Ureter (tissue), 1 donor: Measurements from ENCODE around the gene NUAK2. TPM values are rescaled to one million over a fixed set of nuclear protein-coding genes. Genes with fewer than 3 reads are reported as not detected.

Experiments used
- DNase-seq: peaks from one replicate; pipeline ENCODE4 v3.0.0-alpha.2; 2020; ENCODE audit warnings: low spot score
- total RNA-seq: library from RNA; stranded (reverse); gene quantifications from one replicate; pipeline ENCODE4 v1.2.4, GENCODE V29; 2023
- donor health status: DM: yes; HTN: yes; CAD: no.

Gene NUAK2
- total RNA-seq, 1 donor from 2014 or later = 0.96 TPM

DNA sequence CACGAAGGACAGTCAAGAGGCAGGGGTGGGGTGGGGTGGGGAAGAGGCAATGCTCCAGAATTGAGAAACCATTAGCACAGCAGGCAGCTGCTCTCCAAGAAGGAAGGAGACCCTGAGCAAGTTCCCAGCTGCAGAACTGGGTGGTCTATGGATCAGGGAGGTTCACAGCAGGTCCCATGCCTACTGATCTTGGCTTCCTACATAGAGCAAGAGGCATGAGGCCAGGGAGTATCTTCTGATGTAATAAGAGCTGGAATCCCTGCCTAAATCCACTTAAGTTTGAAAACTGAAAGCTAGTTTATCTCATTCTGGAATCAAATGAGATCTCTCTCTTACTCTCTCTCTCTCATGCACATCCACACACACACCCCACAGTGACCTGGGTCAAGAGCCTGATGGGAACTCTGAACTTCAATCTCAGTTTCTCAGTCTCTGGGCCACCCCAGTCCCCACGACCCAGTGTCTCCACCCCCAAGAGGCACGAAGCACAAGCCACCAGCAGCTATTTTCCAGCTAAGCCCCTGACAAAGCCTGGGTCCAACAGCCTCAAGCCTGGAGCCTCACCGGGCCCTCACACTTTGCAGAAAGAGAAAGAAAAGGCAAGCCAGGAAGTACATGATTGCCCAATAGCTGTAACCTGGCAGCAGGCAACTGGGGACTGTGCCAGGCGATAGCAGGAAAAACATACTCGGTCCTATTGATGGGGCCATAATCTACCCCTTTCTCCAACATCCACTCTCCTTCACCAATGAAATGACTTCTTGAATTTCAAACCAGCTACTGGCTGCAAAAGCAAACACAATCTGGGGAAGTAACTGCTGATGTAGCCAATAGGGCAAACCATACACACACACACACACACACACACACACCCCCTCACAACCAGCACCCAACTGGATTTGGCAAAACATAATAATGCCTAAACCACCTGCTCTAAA lies 2.2 kb downstream of the NUAK2 start:
- DNase-seq = peak; percentile 81

- DNase-seq = no peak
Observed at GRCh38 chr1:205318231-205318991, 3.1 kb downstream of the NUAK2 start.

GRCh38 chr1:205317311-205317917 lies 4.1 kb downstream of the NUAK2 start:
- DNase-seq = peak; percentile 81

DNA sequence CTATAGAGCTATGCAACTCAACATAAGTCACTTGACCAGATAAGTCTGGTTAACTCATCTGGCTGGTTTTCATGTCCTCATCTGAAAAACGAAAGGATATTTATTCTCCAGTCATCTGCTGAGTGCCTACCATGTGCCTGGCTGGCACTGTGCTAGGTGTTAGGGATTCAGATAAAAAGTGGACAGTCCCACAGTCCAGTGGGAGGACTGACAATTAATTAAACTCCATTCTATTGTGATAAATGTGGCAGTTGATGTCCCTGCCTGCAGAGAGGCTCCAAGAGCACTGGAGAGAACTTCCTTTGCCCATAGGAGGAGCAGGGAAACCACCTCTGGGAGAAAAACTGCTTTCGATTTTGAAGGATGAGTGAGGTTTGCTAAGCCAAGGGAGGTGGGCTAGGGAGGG lies 5.4 kb downstream of the NUAK2 start:
- DNase-seq = no peak

DNA sequence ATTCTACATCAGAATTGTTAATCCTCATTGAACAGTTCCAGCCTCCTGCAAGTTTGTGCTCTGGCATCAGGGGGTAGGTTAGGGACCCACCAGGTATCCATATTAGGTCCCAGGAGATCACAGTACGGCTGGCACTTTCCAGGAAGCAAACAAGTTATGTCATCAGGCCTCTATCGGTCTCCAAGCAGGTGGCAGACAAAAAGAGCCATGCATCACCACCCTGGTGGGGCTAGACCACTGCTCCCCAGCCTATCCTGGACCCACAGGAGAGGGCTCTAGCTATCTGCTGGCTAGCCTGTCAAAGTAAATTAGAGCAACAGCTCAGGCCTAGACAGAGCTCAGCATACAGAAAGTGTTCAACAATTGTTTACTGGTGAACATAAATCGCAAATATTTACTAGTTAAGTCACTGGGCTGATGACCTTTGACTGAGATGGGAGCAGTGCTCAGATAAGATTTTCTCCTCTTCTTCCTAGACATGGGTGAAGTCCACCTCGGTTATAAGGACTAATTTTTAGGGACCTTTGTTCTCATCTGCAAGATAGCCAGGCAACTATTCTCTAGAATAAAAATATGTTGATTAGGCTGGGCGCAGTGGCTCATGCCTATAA lies 6.4 kb downstream of the NUAK2 start:
- no peak for DNase-seq

- no peak for DNase-seq
Observed at GRCh38 chr1:205313563-205314308, 7.8 kb downstream of the NUAK2 start.

DNA sequence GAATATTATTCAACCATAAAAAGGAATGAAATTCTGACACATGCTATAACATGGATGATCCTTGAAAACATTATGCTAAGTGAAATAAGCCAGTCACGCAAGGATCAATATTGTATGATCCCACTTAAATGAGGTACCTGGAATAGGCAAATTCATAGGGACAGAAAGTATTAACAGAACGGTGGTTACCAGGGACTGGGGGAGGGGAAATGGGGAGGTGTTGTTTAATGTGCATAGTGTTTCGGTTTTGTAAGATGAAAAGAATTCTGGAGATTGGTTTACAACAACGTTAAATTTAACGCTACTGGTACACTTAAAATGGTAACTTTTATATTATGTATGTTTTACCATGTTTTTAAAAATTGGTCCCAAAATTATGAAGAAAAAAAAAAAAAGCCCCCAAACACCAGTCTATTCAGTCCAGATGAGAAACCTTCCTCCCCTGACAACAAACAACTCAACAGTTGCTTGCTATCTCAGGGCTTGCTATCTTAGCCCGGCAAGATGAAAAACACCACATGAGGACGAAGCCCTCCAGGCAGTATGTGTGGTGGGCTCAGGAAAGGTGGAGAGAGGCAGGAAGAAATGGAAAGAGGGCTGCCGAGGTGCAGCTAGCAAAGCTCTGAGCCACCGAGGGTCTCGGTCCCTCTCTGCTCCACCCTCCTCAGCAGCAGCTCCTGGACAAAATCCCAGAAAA lies 8.5 kb downstream of the NUAK2 start:
- DNase-seq = no peak

GRCh38 chr1:205310976-205311704 lies 10.4 kb downstream of the NUAK2 start:
- DNase-seq = no peak

DNA sequence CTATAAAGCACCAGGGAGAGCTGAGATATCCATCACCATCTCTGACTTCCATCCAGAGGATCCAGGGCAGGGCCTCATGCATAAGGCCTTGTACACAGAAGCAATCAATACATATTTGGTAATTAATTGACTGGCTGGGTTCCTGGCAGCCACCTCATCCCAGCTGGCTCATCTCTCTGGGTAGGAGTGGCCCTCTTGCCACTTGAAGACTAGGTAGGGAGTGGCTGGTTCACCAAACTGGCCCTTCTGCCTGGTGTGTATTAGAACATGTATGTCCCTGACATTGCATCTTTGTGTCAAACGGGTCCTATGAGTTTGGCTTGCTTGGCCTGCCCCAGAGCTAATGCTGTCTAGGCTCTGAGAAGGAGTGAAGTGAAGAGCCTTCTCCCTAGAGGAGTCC lies 11.8 kb downstream of the NUAK2 start:
- no peak for DNase-seq

GRCh38 chr1:205306929-205307566 lies 14.5 kb downstream of the NUAK2 start:
- DNase-seq = no peak

DNA sequence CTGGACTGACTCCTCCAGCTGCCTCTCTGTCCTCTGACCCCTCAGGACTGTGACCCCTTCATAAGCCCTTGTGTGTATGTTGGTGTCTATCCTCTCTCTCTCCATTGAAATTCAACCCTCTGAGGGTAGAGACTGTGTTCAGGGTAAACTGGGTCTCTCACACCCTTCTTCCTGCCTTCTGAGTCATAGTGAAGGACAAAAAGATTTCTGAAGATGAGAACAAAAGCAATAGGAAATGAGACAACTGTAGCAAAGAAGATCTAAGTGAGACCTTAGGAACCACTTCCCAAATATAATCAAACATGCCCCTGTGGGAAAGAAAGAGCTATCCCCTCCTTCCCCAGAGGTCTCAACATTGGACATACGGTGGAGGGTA lies 16.9 kb downstream of the NUAK2 start:
- no peak for DNase-seq

GRCh38 chr1:205304046-205304694 lies 17.4 kb downstream of the NUAK2 start:
- no peak for DNase-seq

DNA sequence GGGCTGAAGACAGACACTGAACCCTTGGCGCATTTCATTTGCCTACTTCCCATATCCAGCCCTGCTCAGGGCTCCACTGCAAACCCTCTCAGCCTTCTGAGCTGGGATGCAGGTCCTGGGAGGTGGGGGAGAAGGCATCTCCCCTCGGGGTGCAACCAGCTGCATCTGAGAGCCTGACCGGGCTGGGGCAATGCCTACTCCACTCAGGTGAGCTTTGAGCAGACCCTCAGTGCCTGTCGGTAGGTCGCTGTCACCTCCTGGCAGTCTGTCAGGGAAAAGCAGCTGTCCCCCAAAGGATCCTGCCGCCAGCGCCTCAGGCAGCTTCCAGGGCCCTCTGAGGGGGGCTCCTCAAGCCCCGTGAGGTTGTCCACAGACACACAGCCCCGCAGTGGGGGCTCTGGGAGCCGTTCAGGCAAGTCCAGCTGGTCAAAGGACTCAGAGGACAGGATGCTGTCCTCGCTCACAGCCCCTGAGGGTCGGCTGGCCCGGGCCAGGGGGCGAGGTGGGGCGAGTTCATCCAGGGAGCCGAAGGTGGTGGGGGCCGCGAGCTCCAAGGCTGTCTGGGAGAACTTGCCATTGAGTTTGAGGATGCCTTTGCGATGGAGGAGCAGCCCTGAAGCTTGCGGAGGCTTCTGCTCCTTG lies 18.2 kb downstream of the NUAK2 start:
- DNase-seq = no peak

GRCh38 chr1:205301842-205302588 lies 19.5 kb downstream of the NUAK2 start:
- DNase-seq = no peak

DNA sequence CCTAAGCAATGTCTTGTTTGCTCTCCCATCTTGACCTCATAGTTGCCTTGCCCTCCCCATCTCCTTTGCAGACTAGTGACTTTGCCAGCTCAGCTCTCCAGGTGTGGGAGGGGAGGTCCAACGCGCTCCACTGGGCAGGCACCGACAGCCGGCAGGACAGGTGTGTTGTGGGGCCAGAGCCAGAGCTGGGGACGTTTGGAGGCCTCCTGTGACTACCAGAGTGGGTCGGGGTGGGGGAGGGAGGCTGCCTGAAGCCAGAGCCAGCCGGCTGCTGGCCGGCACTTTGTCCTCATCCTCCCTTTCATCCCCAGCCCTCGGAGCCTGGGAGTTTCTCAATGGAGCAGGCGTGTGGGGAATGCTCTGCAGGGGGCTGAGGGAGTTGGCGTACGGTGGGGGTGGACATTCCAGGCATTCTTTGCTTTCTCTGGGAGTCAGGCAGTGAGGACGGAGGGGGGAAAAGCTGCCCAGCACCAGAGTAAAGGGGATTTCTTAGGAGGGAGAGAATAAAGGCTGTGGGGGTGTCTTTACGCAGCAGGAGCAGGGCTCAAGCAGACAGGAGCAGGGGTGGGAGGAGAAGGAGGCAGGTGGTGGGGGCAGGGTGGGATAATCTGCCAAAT lies 20.2 kb downstream of the NUAK2 start:
- DNase-seq = no peak

DNA sequence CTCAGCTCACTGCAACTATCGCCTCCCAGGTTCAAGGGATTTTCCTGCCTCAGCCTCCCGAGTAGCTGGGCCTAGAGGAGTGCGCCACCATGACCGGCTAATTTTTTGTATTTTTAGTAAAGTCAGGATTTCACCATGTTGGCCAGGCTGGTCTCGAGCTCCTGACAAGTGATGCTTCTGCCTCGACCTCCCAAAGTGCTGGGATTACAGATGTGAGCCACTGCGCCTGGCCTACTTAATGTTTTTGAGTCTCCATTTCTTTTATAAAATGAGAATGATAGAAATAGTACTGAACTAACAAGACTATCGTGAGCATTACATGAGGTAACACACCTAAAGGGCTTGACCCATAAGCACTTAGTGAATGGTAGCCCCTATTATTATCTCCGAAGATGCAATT lies 21.4 kb downstream of the NUAK2 start:
- DNase-seq = no peak
